K562 (cell line): ENCODE results near the gene MTIF3. TPM values are rescaled to one million over a fixed set of nuclear protein-coding genes. Genes with fewer than 3 reads are reported as not detected.
A peak's percentile ranks its signal among the peaks of the same experiment; 100 is the strongest.

Experiments
- ARNT ChIP-seq, 2 experiments: fragments of 450-650 bp; IDR thresholded peaks; 2 replicates each; pipeline ENCODE4 v1.6.1; 2016; ENCODE audit warnings: mild to moderate bottlenecking in 1 of 2
- BACH1 ChIP-seq: fragments of 200-800 bp; sonication (Bioruptor generic); IDR thresholded peaks from 2 replicates; pipeline ENCODE4 v1.6.1; 2016; ENCODE audit warnings: missing genetic modification characterization, missing compliant biosample characterization
- CHD1 ChIP-seq: fragments of 200-600 bp; sonication (generic); IDR thresholded peaks from one replicate; pipeline ENCODE4 v1.6.1; 2012; ENCODE audit warnings: mild to moderate bottlenecking, moderate library complexity, low read length, inconsistent platforms
- FOXJ2 ChIP-seq: fragments of 200-800 bp; sonication (Bioruptor generic); IDR thresholded peaks from 2 replicates; pipeline ENCODE4 v1.6.1; 2016; ENCODE audit warnings: missing genetic modification characterization, missing compliant biosample characterization
- GATAD2A ChIP-seq: fragments of 450-650 bp; IDR thresholded peaks from 2 replicates; pipeline ENCODE4 v1.6.1; 2017
- HLTF ChIP-seq: fragments of 450-650 bp; IDR thresholded peaks from 2 replicates; pipeline ENCODE4 v1.6.1; 2016
- LARP7 ChIP-seq: fragments of 450-650 bp; IDR thresholded peaks from 2 replicates; pipeline ENCODE4 v1.6.1; 2016
- MECOM ChIP-seq: fragments of 250-450 bp; sonication (Bioruptor Pico); IDR thresholded peaks from 2 replicates; pipeline ENCODE4 v1.8.0; 2022; ENCODE audit warnings: inconsistent platforms
- NBN ChIP-seq: fragments of 450-650 bp; IDR thresholded peaks from 2 replicates; pipeline ENCODE4 v1.6.1; 2016; ENCODE audit warnings: low read depth, mild to moderate bottlenecking
- RAD51 ChIP-seq: fragments of 450-650 bp; IDR thresholded peaks from 2 replicates; pipeline ENCODE4 v1.7.1; 2016; ENCODE audit warnings: low read depth, mild to moderate bottlenecking, borderline replicate concordance
- SNIP1 ChIP-seq: fragments of 450-650 bp; IDR thresholded peaks from 2 replicates; pipeline ENCODE4 v1.7.1; 2017; ENCODE audit warnings: low read depth, mild to moderate bottlenecking
- TAF15 ChIP-seq: fragments of 200-400 bp; formaldehyde crosslinking; IDR thresholded peaks from 2 replicates; pipeline ENCODE4 v1.6.1; 2017; ENCODE audit warnings: mild to moderate bottlenecking, low read depth, low read length, moderate library complexity
- ZNF143 ChIP-seq: sonication (generic); formaldehyde crosslinking; IDR thresholded peaks from 2 replicates; pipeline ENCODE4 v1.9.0; 2022; ENCODE audit warnings: mild to moderate bottlenecking, missing genetic modification reagents
- polyA plus RNA-seq, 8 experiments: library from polyadenylated mRNA; depleted of rRNA in 4 of 8; stranded (reverse) in 5 of 8; unstranded in 3 of 8; fragments of >200 nt; fragmentation: Nextera tagmentation in 2 of 8; fragmentation: Illumina TruSeq in 1 of 8; extraction: Ambion mirVana in 2 of 8; extraction: Trizol in 1 of 8; gene quantifications; 2 replicates each; pipeline versions ENCODE4 v1.2.1 to v1.2.3, GENCODE V29; 2011 to 2014; ENCODE audit warnings: inconsistent platforms in 1 of 8, missing spikeins in 1 of 8
- total RNA-seq, 7 experiments: library from RNA; depleted of rRNA in 6 of 7; stranded (reverse); fragments of >200 nt in 6 of 7; fragmentation: Illumina TruSeq in 2 of 7; extraction: Trizol in 2 of 7; gene quantifications; 2 replicates each; pipeline versions ENCODE4 v1.2.1 to v1.2.3, GENCODE V29; 2011 to 2021; ENCODE audit warnings: low replicate concordance in 1 of 7
- TF ChIP-seq, protein P1 (sequence below): fragments of 450-650 bp; IDR thresholded peaks from 2 replicates; pipeline ENCODE4 v1.6.1; 2016; ENCODE audit warnings: antibody characterized with exemption
- TF ChIP-seq, protein P2 (sequence below): fragments of 450-650 bp; IDR thresholded peaks from 2 replicates; pipeline ENCODE4 v1.6.1; 2018; ENCODE audit not compliant: partially characterized antibody
- TF ChIP-seq, protein P3 (sequence below): fragments of 150-350 bp; IDR thresholded peaks from 2 replicates; pipeline ENCODE4 v1.6.1; 2014; ENCODE audit warnings: low read depth, mild to moderate bottlenecking, low read length, borderline replicate concordance
- TF ChIP-seq, protein P4 (sequence below): IDR thresholded peaks from 3 replicates; pipeline ENCODE4 v1.6.1; 2011; ENCODE audit warnings: borderline replicate concordance, mild to moderate bottlenecking, moderate library complexity; ENCODE audit not compliant: insufficient read length; ENCODE audit errors: extremely low read depth

Gene MTIF3
- total and polyA plus RNA-seq, 9 of the 15 experiments (the other 6 are each of a cell fraction or from before 2014, with no cell fraction given) = 23.5 to 73.6 (median 45.2) TPM

DNA sequence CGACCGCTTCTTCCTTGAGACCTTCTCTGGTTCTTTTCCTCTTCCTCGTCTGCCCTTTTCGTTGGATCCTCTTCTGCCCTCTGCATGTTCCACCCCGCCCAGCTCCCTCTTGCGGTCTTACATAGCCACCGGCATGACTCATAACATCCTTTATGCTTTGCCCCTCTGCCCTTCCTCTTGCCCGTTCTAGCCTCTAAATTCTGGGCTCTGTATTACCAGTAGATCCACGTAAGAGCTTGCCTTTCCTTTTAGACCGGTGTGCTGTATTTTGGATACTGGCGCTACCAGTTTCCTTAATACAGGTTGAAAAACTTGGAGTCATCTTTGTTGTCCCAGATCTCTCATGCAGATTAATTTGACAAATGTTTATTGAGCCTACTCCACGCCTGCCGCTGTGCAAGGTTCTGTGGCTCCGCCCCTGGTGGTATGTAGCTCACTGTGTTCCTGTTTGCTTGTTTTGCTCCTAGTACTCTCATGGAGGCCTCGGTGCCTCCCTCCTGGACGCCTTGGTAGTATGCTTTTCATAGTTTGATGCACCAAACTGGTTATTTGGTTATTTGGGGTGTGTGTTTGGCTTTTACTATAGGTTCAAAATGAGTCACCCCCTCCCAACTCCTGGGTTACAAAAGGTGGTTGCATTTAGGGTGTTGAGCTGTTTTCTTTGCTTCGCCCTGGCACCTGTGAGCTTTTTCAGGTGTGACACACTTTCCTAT, 24.3 kb downstream of the MTIF3 start (continued):
- TF ChIP-seq, protein P1, sequence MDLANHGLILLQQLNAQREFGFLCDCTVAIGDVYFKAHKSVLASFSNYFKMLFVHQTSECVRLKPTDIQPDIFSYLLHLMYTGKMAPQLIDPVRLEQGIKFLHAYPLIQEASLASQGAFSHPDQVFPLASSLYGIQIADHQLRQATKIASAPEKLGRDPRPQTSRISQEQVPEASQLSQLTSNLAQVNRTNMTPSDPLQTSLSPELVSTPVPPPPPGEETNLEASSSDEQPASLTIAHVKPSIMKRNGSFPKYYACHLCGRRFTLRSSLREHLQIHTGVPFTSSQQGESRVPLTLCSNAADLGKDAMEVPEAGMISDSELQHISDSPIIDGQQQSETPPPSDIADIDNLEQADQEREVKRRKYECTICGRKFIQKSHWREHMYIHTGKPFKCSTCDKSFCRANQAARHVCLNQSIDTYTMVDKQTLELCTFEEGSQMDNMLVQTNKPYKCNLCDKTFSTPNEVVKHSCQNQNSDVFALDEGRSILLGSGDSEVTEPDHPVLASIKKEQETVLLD = peak; percentile 67; the same call in 1 of the 2 replicates
- TF ChIP-seq, protein P2, sequence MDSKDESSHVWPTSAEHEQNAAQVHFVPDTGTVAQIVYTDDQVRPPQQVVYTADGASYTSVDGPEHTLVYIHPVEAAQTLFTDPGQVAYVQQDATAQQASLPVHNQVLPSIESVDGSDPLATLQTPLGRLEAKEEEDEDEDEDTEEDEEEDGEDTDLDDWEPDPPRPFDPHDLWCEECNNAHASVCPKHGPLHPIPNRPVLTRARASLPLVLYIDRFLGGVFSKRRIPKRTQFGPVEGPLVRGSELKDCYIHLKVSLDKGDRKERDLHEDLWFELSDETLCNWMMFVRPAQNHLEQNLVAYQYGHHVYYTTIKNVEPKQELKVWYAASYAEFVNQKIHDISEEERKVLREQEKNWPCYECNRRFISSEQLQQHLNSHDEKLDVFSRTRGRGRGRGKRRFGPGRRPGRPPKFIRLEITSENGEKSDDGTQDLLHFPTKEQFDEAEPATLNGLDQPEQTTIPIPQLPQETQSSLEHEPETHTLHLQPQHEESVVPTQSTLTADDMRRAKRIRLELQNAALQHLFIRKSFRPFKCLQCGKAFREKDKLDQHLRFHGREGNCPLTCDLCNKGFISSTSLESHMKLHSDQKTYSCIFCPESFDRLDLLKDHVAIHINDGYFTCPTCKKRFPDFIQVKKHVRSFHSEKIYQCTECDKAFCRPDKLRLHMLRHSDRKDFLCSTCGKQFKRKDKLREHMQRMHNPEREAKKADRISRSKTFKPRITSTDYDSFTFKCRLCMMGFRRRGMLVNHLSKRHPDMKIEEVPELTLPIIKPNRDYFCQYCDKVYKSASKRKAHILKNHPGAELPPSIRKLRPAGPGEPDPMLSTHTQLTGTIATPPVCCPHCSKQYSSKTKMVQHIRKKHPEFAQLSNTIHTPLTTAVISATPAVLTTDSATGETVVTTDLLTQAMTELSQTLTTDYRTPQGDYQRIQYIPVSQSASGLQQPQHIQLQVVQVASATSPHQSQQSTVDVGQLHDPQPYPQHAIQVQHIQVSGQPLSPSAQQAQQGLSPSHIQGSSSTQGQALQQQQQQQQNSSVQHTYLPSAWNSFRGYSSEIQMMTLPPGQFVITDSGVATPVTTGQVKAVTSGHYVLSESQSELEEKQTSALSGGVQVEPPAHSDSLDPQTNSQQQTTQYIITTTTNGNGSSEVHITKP = peak; percentile 17
- peak; percentile 52; the same call in 1 of the 2 replicates for TF ChIP-seq FOXJ2 (tag)
- 0 out of 4 replicates have a peak, but pooled peaks of 1 of the 2 experiments have one; percentile 47 for TF ChIP-seq ARNT (IDR thresholded peaks at IDR 0.05)
- TF ChIP-seq HLTF = peak; percentile 25; the same call in 1 of the 2 replicates
- TF ChIP-seq BACH1 (tag) = no peak
- TF ChIP-seq CHD1 = no peak
- TF ChIP-seq SNIP1 = no peak
- TF ChIP-seq RAD51 = no peak
- TF ChIP-seq MECOM (CRISPR knock-in tag) = peak; percentile 44; the same call in 1 of the 2 replicates
- TF ChIP-seq ZNF143 = no peak
- TF ChIP-seq, protein P3, sequence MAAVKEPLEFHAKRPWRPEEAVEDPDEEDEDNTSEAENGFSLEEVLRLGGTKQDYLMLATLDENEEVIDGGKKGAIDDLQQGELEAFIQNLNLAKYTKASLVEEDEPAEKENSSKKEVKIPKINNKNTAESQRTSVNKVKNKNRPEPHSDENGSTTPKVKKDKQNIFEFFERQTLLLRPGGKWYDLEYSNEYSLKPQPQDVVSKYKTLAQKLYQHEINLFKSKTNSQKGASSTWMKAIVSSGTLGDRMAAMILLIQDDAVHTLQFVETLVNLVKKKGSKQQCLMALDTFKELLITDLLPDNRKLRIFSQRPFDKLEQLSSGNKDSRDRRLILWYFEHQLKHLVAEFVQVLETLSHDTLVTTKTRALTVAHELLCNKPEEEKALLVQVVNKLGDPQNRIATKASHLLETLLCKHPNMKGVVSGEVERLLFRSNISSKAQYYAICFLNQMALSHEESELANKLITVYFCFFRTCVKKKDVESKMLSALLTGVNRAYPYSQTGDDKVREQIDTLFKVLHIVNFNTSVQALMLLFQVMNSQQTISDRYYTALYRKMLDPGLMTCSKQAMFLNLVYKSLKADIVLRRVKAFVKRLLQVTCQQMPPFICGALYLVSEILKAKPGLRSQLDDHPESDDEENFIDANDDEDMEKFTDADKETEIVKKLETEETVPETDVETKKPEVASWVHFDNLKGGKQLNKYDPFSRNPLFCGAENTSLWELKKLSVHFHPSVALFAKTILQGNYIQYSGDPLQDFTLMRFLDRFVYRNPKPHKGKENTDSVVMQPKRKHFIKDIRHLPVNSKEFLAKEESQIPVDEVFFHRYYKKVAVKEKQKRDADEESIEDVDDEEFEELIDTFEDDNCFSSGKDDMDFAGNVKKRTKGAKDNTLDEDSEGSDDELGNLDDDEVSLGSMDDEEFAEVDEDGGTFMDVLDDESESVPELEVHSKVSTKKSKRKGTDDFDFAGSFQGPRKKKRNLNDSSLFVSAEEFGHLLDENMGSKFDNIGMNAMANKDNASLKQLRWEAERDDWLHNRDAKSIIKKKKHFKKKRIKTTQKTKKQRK = no peak
- TF ChIP-seq LARP7 = no peak
- no peak for TF ChIP-seq TAF15
- TF ChIP-seq, protein P4, sequence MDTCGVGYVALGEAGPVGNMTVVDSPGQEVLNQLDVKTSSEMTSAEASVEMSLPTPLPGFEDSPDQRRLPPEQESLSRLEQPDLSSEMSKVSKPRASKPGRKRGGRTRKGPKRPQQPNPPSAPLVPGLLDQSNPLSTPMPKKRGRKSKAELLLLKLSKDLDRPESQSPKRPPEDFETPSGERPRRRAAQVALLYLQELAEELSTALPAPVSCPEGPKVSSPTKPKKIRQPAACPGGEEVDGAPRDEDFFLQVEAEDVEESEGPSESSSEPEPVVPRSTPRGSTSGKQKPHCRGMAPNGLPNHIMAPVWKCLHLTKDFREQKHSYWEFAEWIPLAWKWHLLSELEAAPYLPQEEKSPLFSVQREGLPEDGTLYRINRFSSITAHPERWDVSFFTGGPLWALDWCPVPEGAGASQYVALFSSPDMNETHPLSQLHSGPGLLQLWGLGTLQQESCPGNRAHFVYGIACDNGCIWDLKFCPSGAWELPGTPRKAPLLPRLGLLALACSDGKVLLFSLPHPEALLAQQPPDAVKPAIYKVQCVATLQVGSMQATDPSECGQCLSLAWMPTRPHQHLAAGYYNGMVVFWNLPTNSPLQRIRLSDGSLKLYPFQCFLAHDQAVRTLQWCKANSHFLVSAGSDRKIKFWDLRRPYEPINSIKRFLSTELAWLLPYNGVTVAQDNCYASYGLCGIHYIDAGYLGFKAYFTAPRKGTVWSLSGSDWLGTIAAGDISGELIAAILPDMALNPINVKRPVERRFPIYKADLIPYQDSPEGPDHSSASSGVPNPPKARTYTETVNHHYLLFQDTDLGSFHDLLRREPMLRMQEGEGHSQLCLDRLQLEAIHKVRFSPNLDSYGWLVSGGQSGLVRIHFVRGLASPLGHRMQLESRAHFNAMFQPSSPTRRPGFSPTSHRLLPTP = no peak
- TF ChIP-seq NBN = peak; percentile 78
- TF ChIP-seq GATAD2A = no peak
